Frontal cortex (tissue), 4 donors: ENCODE data around the gene SEPTIN14. TPM values are rescaled to one million over a fixed set of nuclear protein-coding genes. Genes with fewer than 3 reads are reported as not detected.
"Not testable (repeated sequence)": the region's sequence is repeated elsewhere in the genome, so short reads cannot be mapped to it uniquely, and the experiment has no call there.

Experiments
- DNase-seq, 2 donors: peaks; one replicate each; pipeline ENCODE4 v3.0.0; 2012; ENCODE audit warnings: low spot score in 2 of 2
- FAIRE-seq: peaks from 2 replicates; lab custom pipeline; 2012; peaks lifted over from hg19 to GRCh38; lab: Jason Lieb, UNC
- small RNA-seq: library from RNA; depleted of rRNA; stranded (forward); fragments of <200 nt; gene quantifications from one replicate; pipeline ENCODE3, GENCODE V24; 2014
- total RNA-seq: library from RNA; depleted of rRNA; stranded (reverse); fragments of >200 nt; gene quantifications from one replicate; pipeline ENCODE4 v1.2.3, GENCODE V29; 2014
- donor health status: control.
- donor health status: control.
- donor health status: control.

Gene SEPTIN14
- total RNA-seq, 1 donor from 2014 or later = under 0.01 TPM

- FAIRE-seq = no peak
- DNase-seq = no peak
Measured at GRCh38 chr7:55787796-55788195, 74.8 kb downstream of the SEPTIN14 start.

DNA sequence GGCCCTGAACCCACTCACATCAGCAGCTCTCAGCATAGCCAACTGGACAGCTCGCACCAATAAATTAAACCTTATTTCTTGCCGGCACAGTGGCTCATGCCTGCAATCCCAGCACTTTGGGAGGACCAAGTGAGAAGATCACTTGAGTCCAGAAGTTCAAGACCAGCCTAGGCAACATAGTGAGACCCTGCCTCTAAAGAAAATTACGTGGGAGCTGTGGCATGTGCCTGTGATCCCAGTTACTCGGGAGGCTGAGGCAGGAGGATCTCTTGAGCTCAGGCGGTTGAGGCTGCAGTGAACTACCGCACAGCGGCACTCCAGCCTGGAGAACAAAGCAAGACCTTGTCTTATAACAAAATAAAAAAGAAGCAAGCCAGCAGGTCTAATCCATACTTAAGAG lies 75.7 kb downstream of the SEPTIN14 start:
- FAIRE-seq (no peak), DNase-seq (no peak)

GRCh38 chr7:55785444-55785843 lies 77.1 kb downstream of the SEPTIN14 start:
- DNase-seq, FAIRE-seq: not testable (repeated sequence)

GRCh38 chr7:55784151-55784550 lies 78.4 kb downstream of the SEPTIN14 start:
- FAIRE-seq = no peak
- DNase-seq = no peak

GRCh38 chr7:55778631-55779030 lies 83.9 kb downstream of the SEPTIN14 start:
- FAIRE-seq = no peak
- DNase-seq = no peak

GRCh38 chr7:55776196-55776595 lies 86.4 kb downstream of the SEPTIN14 start:
- no peak for DNase-seq
- FAIRE-seq = no peak

GRCh38 chr7:55775051-55775420 lies 87.5 kb downstream of the SEPTIN14 start:
- DNase-seq (no peak), FAIRE-seq (no peak)

DNA sequence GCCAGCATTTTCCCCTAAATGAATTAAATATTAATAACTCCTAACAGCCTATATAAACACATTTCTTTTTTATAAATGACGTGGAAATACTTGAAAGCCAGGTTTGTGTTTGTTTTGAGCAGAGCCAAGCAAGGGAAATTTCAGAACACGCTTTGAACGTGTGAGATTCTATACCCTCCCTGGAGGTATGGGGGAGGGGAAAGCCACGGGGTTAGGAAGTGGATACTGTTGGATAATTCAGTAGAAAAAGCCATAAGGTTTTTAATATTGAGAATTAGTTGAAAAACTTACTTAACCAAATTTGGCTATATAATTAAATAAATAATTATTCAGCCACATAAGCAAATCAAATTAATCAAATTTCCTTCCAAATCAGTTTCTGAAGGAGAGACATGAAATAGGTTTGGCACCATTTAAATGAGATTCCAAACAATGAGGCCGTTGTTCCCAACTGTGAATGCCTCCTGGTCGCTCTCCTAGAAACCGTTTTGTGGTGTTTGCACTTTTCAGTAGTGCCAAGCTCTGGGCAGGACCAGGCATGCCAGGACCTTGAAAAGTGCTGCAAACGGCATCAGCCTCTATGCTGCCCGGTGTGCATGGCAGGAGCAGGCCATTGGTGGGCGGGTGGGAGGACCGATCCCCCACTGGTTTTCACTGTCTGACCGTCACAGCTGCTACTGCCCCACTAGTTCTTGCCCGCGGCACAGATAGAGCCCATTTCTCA lies 88.1 kb downstream of the SEPTIN14 start:
- peak; percentile 78 for FAIRE-seq

DNA sequence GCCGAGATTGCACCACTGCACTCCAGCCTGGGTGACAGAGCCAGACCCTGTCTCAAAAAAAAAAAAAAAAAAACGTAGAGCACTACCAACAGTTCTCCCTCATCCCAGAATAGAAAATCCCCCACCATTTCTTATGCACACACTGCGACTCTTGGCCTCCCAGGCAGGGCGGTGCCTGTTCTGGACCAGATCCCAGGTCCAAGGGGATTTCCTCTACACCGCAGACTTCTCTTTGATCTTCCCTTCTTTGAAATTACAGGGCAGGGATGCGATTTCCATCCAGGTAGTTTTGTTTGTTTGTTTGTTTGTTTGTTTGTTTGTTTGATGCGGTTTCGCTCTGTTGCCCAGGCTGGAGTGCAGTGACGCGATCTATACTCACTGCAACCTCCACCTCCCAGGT lies 91.8 kb downstream of the SEPTIN14 start:
- no peak for FAIRE-seq
- DNase-seq = no peak

More for the DNA sequence above, 88.1 kb downstream of the SEPTIN14 start:
- peak; percentile 11 to 13 for DNase-seq

GRCh38 chr7:55753274-55753862 lies 109.2 kb downstream of the SEPTIN14 start:
- DNase-seq, FAIRE-seq: not testable (repeated sequence)

GRCh38 chr7:55744706-55745105 lies 117.8 kb downstream of the SEPTIN14 start:
- not testable (repeated sequence) for DNase-seq, FAIRE-seq

Small RNAs within 50 kb of the gene (small RNA-seq; reads per million reads assigned to genes)
- gene AC092647.1 (not detected), gene AC092647.2 (not detected), gene RNU6-1126P (not detected)

Other genes starting within 250 kb of the SEPTIN14 start
- 50.1 TPM for gene ZNF713, start 24.7 kb upstream of the SEPTIN14 start, total RNA-seq
- gene MRPS17, start 89.1 kb upstream of the SEPTIN14 start, total RNA-seq = 33.4 TPM
- 36.3 TPM for gene NIPSNAP2, start 101.8 kb upstream of the SEPTIN14 start, total RNA-seq
- 28.9 TPM for gene PSPH, start 188.7 kb upstream of the SEPTIN14 start, total RNA-seq
- gene CCT6A, start 189.0 kb upstream of the SEPTIN14 start, total RNA-seq = 238 TPM
- gene SUMF2, start 201.5 kb upstream of the SEPTIN14 start, total RNA-seq = 91.3 TPM
- 3.7 TPM for gene PHKG1, start 230.2 kb upstream of the SEPTIN14 start, total RNA-seq
- gene CHCHD2, start 243.7 kb upstream of the SEPTIN14 start, total RNA-seq = 196 TPM